ENCODE measurements around the gene ART1.
"Not testable (repeated sequence)": the region's sequence is repeated elsewhere in the genome, so short reads cannot be mapped to it uniquely, and the experiment has no call there.

Gene ART1

DNA sequence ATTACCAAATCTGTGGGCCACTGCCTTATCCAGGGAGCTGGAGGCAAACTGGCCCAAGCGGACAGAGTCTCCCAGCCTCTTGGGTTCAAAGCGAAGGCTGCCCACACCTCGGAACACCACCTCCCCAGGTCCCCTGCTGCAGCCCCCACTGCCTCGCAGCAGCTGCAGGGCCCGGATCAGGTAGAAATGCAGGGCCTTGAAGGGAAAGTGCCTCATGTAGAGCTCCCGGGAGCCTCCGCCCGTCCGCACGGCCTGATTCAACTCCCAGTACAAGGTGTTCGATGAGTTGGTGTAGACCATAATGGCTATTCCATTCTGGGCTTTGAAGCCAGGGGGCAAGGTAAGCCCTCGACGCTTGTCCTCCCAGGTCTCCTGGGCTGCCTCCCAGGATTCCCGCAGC is 5.1 kb upstream of the ART1 start:
- Mint-ChIP-seq H3K27me3 (peaks cover 91% of the 10 kb centered on the region), H3K4me3 (no peak overlapping the region), H3K27ac (ENCODE audit: low read depth) (no peak overlapping the region), H3K9me3 (no peaks in the 10 kb centered on the region), H3K36me3 (ENCODE audit: insufficient read depth) (no peaks in the 10 kb centered on the region), H3K4me1 (peaks cover 12% of the 10 kb centered on the region)
- ATAC-seq (replicated peaks; ENCODE audit: extremely low read depth, poor library complexity, severe bottlenecking) (no peak), DNase-seq (ENCODE audit: low spot score in 2 of 2) (no peak)

DNA sequence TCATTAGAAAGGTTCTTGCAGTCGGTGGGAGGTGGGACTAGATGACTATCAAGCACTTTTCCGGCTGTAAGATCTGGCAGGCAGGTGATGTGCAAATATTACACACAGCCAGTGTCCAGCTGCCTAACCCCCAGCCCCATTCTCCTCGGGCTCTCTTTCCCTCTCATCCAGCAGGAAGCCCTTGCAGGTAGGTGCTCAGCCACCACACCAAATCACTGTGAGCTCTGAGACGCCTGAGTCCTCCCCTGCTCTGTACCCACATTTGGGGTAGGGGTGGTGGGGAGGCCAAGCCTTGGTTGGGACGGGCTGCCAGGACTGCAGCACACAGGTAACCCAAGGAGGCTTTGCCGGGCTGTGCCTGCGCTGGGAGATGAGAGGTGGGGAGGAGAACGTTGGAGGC is 3.7 kb upstream of the ART1 start:
- Mint-ChIP-seq H3K27me3 (peaks cover 91% of the 10 kb centered on the region), H3K27ac (ENCODE audit: low read depth) (peak overlapping the region; percentile 4)
- ATAC-seq (replicated peaks; ENCODE audit: extremely low read depth, poor library complexity, severe bottlenecking): no peak

DNA sequence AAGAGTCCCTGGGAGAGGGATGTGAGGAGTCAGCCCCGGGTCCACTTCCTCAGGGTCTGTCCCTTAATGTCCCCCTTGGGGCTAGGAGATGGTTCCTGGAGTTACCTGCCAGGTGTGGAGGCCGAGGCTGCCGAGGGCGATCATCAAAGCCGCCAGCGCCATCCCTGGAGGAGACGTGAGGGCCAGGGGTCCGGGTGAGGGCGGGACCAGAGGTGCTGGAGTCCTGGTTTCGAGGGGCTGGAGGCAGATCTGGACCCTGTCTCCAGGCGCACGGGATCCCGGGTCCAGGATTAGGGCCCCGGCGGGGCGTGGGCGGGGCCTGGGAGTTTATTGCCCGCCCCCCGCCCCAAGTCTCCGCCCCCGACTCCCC is 3.2 kb upstream of the ART1 start, which contains the start of gene ART5:
TSS of gene ART5 (minus strand) at position 292 of the 370 bp plus-strand sequence. CDS start at position 162, 130 bp downstream.
- peaks cover 91% of the 10 kb centered on the region for H3K27me3 Mint-ChIP-seq
- no peaks in the 10 kb centered on the region for H3K9me3 Mint-ChIP-seq
- H3K27ac Mint-ChIP-seq (ENCODE audit: low read depth): peak within 1 kb of the TSS; percentile 4
- no peaks in the 10 kb centered on the region for H3K36me3 Mint-ChIP-seq (ENCODE audit: insufficient read depth)
- ATAC-seq (replicated peaks; ENCODE audit: extremely low read depth, poor library complexity, severe bottlenecking) (peak; percentile 10), DNase-seq (ENCODE audit: low spot score in 2 of 2) (no peak)
- peaks cover 12% of the 10 kb centered on the region for H3K4me1 Mint-ChIP-seq
- peak within 1 kb of the TSS; percentile 63 for H3K4me3 Mint-ChIP-seq

More for the DNA sequence above, 3.7 kb upstream of the ART1 start:
- peak overlapping the region; percentile 63 for H3K4me3 Mint-ChIP-seq
- DNase-seq (ENCODE audit: low spot score in 2 of 2): no peak
- H3K4me1 Mint-ChIP-seq: peaks cover 12% of the 10 kb centered on the region
- no peaks in the 10 kb centered on the region for H3K36me3 Mint-ChIP-seq (ENCODE audit: insufficient read depth)
- H3K9me3 Mint-ChIP-seq: no peaks in the 10 kb centered on the region

DNA sequence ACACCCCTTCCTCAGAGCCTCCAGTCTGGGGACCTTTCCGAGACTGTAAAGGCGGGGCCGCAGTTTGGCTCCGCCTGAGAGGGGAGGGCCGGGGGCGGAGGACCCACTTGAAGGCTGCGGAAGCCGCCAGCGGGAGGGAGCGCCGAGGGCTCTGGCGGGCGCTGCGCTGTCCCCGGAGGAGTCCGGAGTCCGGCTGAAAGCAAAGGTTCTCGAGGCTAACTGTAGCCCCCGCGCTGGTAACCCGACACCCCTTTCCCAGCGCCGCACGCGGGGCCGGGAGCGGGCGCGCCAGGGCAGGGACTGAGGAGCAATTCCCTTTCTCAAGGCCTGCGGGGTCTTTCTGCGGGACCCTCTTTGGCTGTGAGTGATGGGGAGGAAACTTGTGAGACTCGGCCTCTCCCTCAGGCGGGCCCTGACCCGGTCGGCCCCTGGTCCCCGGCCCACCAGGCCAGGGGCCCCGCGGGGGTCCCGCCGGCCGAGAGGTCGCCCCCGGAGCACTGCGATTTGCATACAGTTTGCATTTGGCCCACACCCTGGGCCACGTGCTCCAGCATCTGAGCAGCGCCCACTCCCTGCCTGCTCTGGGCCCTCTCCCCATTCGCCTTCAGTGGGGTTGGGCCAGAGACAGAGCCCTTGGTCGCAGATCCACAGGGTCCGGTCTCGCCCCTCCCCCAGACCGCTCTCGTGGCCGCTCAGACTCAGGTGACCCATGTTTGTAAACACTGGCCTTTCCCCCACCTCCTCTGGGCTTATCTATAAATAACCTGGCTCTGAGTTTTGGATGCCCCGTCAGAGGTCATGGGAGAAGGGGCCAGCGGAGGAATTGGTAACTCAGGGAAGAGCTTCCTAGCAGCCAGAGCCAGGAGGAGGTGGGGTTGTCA is 2.6 kb upstream of the ART1 start:
- Mint-ChIP-seq H3K36me3 (ENCODE audit: insufficient read depth) (no peaks in the 10 kb centered on the region), H3K4me1 (peaks cover 12% of the 10 kb centered on the region), H3K27me3 (peaks cover 88% of the 10 kb centered on the region), H3K4me3 (peak overlapping the region; percentile 63), H3K9me3 (no peaks in the 10 kb centered on the region), H3K27ac (ENCODE audit: low read depth) (no peak overlapping the region)
- DNase-seq (ENCODE audit: low spot score in 2 of 2) (peak in 1 of 2 donors; percentile 18), ATAC-seq (replicated peaks; ENCODE audit: extremely low read depth, poor library complexity, severe bottlenecking) (peak; percentile 70)

DNA sequence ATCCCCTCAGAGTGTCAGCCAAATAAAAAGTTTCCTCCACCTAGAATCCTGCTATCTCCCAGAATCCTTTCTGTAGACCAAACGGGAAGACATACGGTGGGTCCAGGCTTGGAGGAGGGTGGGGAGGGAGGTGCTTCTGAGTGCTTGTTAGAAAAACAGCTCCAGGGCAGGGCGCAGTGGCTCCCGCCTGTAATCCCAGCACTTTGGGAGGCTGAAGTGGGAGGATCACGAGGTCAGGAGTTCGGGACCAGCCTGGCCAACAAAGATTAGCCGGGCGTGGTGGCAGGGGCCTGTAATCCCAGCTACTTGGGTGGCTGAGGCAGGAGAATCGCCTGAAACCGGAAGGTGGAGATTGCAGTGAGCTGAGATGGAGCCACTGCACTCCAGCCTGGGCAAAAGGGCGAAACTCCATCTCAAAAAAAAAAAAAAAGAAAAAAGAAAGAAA is 1.8 kb upstream of the ART1 start:
- DNase-seq (ENCODE audit: low spot score in 2 of 2); H3K27ac Mint-ChIP-seq (ENCODE audit: low read depth); H3K9me3 Mint-ChIP-seq; H3K36me3 Mint-ChIP-seq (ENCODE audit: insufficient read depth); ATAC-seq (replicated peaks; ENCODE audit: extremely low read depth, poor library complexity, severe bottlenecking): not testable (repeated sequence)
- H3K4me3 Mint-ChIP-seq: peak overlapping the region; percentile 61
- H3K27me3 Mint-ChIP-seq: peaks cover 86% of the 10 kb centered on the region
- H3K4me1 Mint-ChIP-seq: peaks cover 12% of the 10 kb centered on the region

DNA sequence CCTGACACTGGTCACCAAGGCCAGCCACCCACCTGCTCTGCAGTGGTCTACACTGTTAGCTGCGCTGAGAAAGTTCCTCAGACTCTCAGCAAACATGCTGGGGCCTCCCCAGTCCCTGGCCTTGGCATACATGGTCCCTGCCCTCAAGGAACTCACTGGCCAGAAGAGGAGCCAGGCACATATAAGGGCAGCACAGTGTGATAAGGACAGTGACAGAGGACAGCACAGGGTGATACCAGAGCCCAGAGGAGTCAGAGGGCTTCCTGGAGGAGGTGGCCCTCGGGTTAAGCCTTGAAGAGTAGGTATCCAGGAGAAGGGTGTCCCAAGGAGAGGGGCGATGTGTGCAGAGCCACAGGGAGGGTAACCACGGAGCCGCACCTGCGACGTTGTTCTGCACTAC is 624 bp downstream of the ART1 start:
- Mint-ChIP-seq H3K27ac (ENCODE audit: low read depth) (no peak overlapping the region), H3K36me3 (ENCODE audit: insufficient read depth) (no peaks in the 10 kb centered on the region), H3K27me3 (peaks cover 87% of the 10 kb centered on the region), H3K9me3 (no peaks in the 10 kb centered on the region), H3K4me3 (no peak overlapping the region), H3K4me1 (peaks cover 12% of the 10 kb centered on the region)
- DNase-seq (ENCODE audit: low spot score in 2 of 2) (no peak), ATAC-seq (replicated peaks; ENCODE audit: extremely low read depth, poor library complexity, severe bottlenecking) (no peak)

DNA sequence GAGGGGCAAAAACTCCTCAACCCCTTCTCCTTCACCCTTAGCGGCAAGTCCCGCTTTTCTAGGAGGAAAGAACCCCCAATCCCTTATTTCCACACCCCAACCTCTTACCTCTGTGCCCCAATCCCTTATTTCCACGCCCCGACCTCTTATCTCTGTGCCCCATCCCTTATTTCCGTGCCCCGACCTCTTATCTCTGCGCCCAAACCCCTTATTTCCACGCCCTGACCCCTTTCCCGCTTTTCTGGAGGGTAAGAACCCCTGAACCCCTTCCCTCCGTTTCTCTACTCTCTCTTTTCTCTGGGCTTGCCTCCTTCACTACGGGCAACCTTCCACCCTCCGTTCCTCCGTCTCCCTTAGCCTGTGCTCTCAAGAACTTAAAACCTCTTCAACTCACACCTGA is 3.9 kb downstream of the ART1 start:
- DNase-seq (ENCODE audit: low spot score in 2 of 2); H3K4me1 Mint-ChIP-seq; H3K36me3 Mint-ChIP-seq (ENCODE audit: insufficient read depth); H3K27ac Mint-ChIP-seq (ENCODE audit: low read depth); H3K4me3 Mint-ChIP-seq; H3K9me3 Mint-ChIP-seq; ATAC-seq (replicated peaks; ENCODE audit: extremely low read depth, poor library complexity, severe bottlenecking): not testable (repeated sequence)
- peaks cover 72% of the 10 kb centered on the region for H3K27me3 Mint-ChIP-seq

DNA sequence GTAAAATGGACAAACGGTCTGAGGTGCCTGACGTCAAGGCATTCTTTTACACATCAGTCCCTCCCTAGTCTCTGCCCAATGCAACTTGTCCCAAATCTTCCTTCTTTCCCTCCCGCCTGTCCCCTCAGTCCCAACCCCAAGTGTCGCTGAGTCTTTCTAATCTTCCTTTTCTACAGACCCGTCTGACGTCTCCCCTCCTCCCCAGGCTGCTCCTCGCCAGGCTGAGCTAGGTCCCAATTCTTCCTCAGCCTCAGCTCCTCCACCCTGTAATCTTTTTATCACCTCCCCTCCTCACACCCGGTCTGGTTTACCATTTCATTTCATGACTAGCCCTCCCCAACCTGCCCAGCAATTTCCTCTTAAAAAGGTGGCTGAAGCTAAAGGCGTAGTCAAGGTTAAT is 4.4 kb downstream of the ART1 start:
- not testable (repeated sequence) for ATAC-seq (replicated peaks; ENCODE audit: extremely low read depth, poor library complexity, severe bottlenecking); H3K9me3 Mint-ChIP-seq; H3K27ac Mint-ChIP-seq (ENCODE audit: low read depth); H3K4me1 Mint-ChIP-seq; H3K36me3 Mint-ChIP-seq (ENCODE audit: insufficient read depth); DNase-seq (ENCODE audit: low spot score in 2 of 2); H3K4me3 Mint-ChIP-seq
- H3K27me3 Mint-ChIP-seq: peaks cover 67% of the 10 kb centered on the region

DNA sequence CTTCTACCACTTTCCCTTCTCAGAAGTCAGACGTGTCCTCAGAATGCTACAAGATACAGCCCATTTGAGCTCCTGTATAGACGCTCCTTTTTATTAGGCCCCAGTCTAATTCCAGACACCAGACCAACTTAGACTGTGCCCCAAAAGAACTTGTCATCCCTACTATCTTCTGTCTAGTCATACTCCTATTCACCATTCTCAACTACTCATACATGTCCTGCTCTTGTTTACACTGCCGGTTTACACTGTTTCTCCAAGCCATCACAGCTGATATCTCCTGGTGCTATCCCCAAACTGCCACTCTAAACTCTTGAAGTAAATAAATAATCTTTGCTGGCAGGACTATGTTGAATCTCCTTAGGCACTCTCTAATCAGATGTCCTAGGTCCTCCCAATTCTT is 7.6 kb downstream of the ART1 start:
- not testable (repeated sequence) for ATAC-seq (replicated peaks; ENCODE audit: extremely low read depth, poor library complexity, severe bottlenecking); H3K36me3 Mint-ChIP-seq (ENCODE audit: insufficient read depth); H3K4me3 Mint-ChIP-seq; H3K27ac Mint-ChIP-seq (ENCODE audit: low read depth); H3K9me3 Mint-ChIP-seq; H3K4me1 Mint-ChIP-seq; DNase-seq (ENCODE audit: low spot score in 2 of 2)
- peaks cover 41% of the 10 kb centered on the region for H3K27me3 Mint-ChIP-seq

DNA sequence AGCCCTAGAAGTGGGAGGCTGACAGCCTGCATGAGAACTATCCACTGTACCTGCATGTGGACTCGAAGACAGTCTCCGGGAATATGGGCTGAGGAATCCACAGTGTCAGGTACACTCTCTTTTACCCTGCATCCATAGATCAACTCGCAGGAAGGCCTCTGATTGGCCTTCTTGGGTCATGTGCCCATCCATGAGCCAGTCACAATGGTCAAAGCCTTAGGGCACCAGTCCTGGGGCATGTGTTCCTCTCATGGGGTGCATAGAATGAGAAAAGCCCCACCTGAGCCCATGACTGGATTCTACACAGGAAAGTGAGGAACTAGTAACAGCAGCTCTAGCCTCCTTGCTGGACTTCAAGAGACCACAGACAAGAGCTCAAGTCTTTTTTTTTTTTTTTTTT is 10.6 kb downstream of the ART1 start:
- Mint-ChIP-seq H3K4me1 (no peaks in the 10 kb centered on the region), H3K4me3 (no peak overlapping the region), H3K27ac (ENCODE audit: low read depth) (no peak overlapping the region), H3K36me3 (ENCODE audit: insufficient read depth) (no peaks in the 10 kb centered on the region), H3K27me3 (peaks cover 24% of the 10 kb centered on the region), H3K9me3 (no peaks in the 10 kb centered on the region)
- no peak for DNase-seq (ENCODE audit: low spot score in 2 of 2)
- no peak for ATAC-seq (replicated peaks; ENCODE audit: extremely low read depth, poor library complexity, severe bottlenecking)

DNA sequence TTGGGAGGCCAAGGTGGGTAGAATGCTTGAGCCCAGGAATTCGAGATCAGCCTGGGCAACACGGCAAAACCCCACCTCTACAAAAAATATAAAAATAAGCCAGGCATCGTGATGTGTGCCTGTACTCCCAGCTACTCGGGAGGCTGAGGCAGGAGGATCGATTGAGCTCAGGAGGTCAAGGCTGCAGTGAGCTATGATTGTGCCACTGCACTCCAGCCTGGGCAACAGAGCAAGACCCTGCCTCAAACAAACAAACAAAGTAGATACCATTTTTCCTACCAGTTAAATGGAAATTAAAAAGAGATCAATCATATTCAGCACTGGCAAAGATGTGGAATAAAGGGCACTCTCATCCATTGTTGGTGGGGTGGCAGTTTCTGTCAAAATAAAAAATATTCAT is 12.4 kb downstream of the ART1 start:
- H3K9me3 Mint-ChIP-seq; H3K4me1 Mint-ChIP-seq; H3K36me3 Mint-ChIP-seq (ENCODE audit: insufficient read depth); DNase-seq (ENCODE audit: low spot score in 2 of 2); H3K4me3 Mint-ChIP-seq; ATAC-seq (replicated peaks; ENCODE audit: extremely low read depth, poor library complexity, severe bottlenecking); H3K27ac Mint-ChIP-seq (ENCODE audit: low read depth): not testable (repeated sequence)
- H3K27me3 Mint-ChIP-seq: peaks cover 11% of the 10 kb centered on the region

DNA sequence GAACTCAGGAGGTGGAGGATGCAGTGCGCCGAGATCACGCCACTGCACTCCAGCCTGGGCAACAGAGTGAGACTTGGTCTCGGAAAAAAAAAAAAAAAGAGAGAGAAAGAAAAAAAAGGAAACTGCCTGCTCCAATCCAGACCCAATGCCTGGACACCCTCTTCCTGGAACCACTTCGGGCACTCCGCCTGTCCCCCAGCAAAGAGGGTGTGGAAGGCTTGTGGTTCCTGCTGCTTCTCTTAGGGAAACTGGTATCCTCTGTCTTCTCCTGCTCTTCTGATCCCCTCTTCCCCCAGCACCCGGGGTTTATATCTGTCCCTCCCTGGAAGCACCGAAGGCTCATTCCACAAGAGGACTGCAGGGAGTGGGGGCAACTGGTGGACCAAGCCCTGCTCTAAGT is 13.3 kb downstream of the ART1 start:
- DNase-seq (ENCODE audit: low spot score in 2 of 2): no peak
- Mint-ChIP-seq H3K27me3 (peaks cover 11% of the 10 kb centered on the region), H3K9me3 (no peaks in the 10 kb centered on the region), H3K27ac (ENCODE audit: low read depth) (no peak overlapping the region), H3K4me3 (no peak overlapping the region), H3K4me1 (no peaks in the 10 kb centered on the region), H3K36me3 (ENCODE audit: insufficient read depth) (no peaks in the 10 kb centered on the region)
- no peak for ATAC-seq (replicated peaks; ENCODE audit: extremely low read depth, poor library complexity, severe bottlenecking)

All from central memory CD8-positive, alpha-beta T cell (primary cell).